Fibroblast of lung (primary cell): ENCODE results near the gene ULBP2. TPM values are rescaled to one million over a fixed set of nuclear protein-coding genes. Genes with fewer than 3 reads are reported as not detected.

Experiments
- DNase-seq, 2 donors: peaks; one replicate each; pipeline versions ENCODE4 v3.0.0 to v3.0.0-alpha.2; 2010; ENCODE audit warnings: low read depth in 2 of 2
- H2AFZ ChIP-seq: 2 replicates; pipeline ENCODE4 v1.5.1; 2012; ENCODE audit warnings: low read length, control low read depth, inconsistent platforms
- H3K27ac ChIP-seq: 2 replicates; pipeline ENCODE4 v1.5.1; 2011; ENCODE audit warnings: low read length, control low read depth; ENCODE audit not compliant: insufficient read depth
- H3K27me3 ChIP-seq: 2 replicates; pipeline ENCODE4 v1.5.1; 2011; ENCODE audit warnings: mild to moderate bottlenecking, low read length; ENCODE audit not compliant: control insufficient read depth, insufficient read depth
- H3K36me3 ChIP-seq: 2 replicates; pipeline ENCODE4 v1.5.1; 2011; ENCODE audit warnings: low read length; ENCODE audit not compliant: control insufficient read depth, insufficient read depth
- H3K4me1 ChIP-seq: 2 replicates; pipeline ENCODE4 v1.5.1; 2011; ENCODE audit warnings: low read length; ENCODE audit not compliant: control insufficient read depth, insufficient read depth; ENCODE audit errors: extremely low read depth
- H3K4me2 ChIP-seq: 2 replicates; pipeline ENCODE4 v1.5.1; 2011; ENCODE audit warnings: low read length, control low read depth; ENCODE audit not compliant: insufficient read depth; ENCODE audit errors: extremely low read depth
- H3K4me3 ChIP-seq, 4 experiments: fragments of 200-600 bp in 1 of 4; sonication (generic) in 1 of 4; replicated peaks in 1 of 4; 2 replicates each; pipeline ENCODE4 v1.5.1; 2011 to 2016; ENCODE audit warnings: low read length in 4 of 4, low read depth in 3 of 4, mild to moderate bottlenecking in 3 of 4, control low read depth in 2 of 4, inconsistent platforms in 1 of 4, mixed read lengths in 1 of 4; ENCODE audit not compliant: insufficient read depth in 1 of 4; ENCODE audit errors: control extremely low read depth in 1 of 4
- H3K79me2 ChIP-seq: 2 replicates; pipeline ENCODE4 v1.5.1; 2012; ENCODE audit warnings: mild to moderate bottlenecking, low read length, inconsistent platforms; ENCODE audit not compliant: control insufficient read depth, insufficient read depth
- H3K9ac ChIP-seq: 2 replicates; pipeline ENCODE4 v1.5.1; 2011; ENCODE audit warnings: mild to moderate bottlenecking, low read length, control low read depth; ENCODE audit not compliant: insufficient read depth
- H3K9me3 ChIP-seq: 2 replicates; pipeline ENCODE4 v1.5.1; 2012; ENCODE audit warnings: low read depth, low read length; ENCODE audit not compliant: control insufficient read depth, insufficient read depth
- H4K20me1 ChIP-seq: 2 replicates; pipeline ENCODE4 v1.5.1; 2011; ENCODE audit warnings: low read length; ENCODE audit not compliant: control insufficient read depth, insufficient read depth; ENCODE audit errors: extremely low read depth
- CTCF ChIP-seq, 2 donors: IDR thresholded peaks in 1 of 2; conservative IDR thresholded peaks in 1 of 2; 1 replicate in 1 of 2; 2 replicates in 1 of 2; pipeline ENCODE4 v1.5.1; 2011 to 2012; ENCODE audit warnings: low read length in 2 of 2, control low read depth in 1 of 2, inconsistent platforms in 1 of 2, low read depth in 1 of 2, mild to moderate bottlenecking in 1 of 2
- EZH2 ChIP-seq: IDR thresholded peaks from 2 replicates; pipeline ENCODE4 v1.5.1; 2012; ENCODE audit warnings: low read length, control low read depth, mild to moderate bottlenecking; ENCODE audit errors: missing control alignments
- polyA plus RNA-seq, 2 donors: library from polyadenylated mRNA; depleted of rRNA in 1 of 2; stranded (reverse) in 1 of 2; unstranded in 1 of 2; fragments of >200 nt; gene quantifications; 2 replicates each; pipeline ENCODE4 v1.2.1, GENCODE V29; 2011 to 2012; ENCODE audit warnings: missing spikeins in 1 of 2
- total RNA-seq: library from RNA; depleted of rRNA; stranded (reverse); fragments of >200 nt; gene quantifications from 2 replicates; pipeline ENCODE4 v1.2.1, GENCODE V29; 2014

ULBP2 gene
- total and polyA plus RNA-seq, 2 donors (not counting 1 experiment from before 2014, with no cell fraction given) = 1.8 to 6.9 TPM

GRCh38 chr6:149896491-149896890, 45.3 kb upstream of the ULBP2 start:
- H3K4me1 ChIP-seq = peaks cover 29% of the 10 kb centered on the region
- no peaks in the 10 kb centered on the region for H3K79me2 ChIP-seq
- H4K20me1 ChIP-seq = no peaks in the 10 kb centered on the region
- peak overlapping the region; percentile 62 for H3K27ac ChIP-seq
- H2AFZ ChIP-seq = no peak overlapping the region
- H3K36me3 ChIP-seq = no peaks in the 10 kb centered on the region
- H3K9ac ChIP-seq = no peak overlapping the region
- peak overlapping the region; percentile 84 for H3K4me2 ChIP-seq
- peak in 1 of 2 donors; percentile 44 for DNase-seq
- no peaks in the 10 kb centered on the region for H3K27me3 ChIP-seq
- TF ChIP-seq CTCF (conservative IDR thresholded peaks at IDR 0.05 in 1 of 2, IDR thresholded peaks at IDR 0.05 in 1 of 2; ENCODE audit: low read depth in 1 of 2, low read length in 2 of 2) (no peak), EZH2 (no peak)
- no peaks in the 10 kb centered on the region for H3K9me3 ChIP-seq
- H3K4me3 ChIP-seq = peak overlapping the region in 2 of 4 experiments; percentile 48 to 50

- Histone ChIP-seq H3K4me1 (peaks cover 29% of the 10 kb centered on the region), H3K36me3 (no peaks in the 10 kb centered on the region), H3K4me3 (peak overlapping the region; percentile 36 to 50 (median 44)), H3K79me2 (no peaks in the 10 kb centered on the region), H4K20me1 (no peaks in the 10 kb centered on the region), H3K27ac (peak overlapping the region; percentile 62), H3K9me3 (no peaks in the 10 kb centered on the region), H3K9ac (no peak overlapping the region), H2AFZ (peak overlapping the region; percentile 65), H3K4me2 (peak overlapping the region; percentile 84), H3K27me3 (no peaks in the 10 kb centered on the region)
- TF ChIP-seq EZH2 (no peak), CTCF (conservative IDR thresholded peaks at IDR 0.05 in 1 of 2, IDR thresholded peaks at IDR 0.05 in 1 of 2; ENCODE audit: low read depth in 1 of 2, low read length in 2 of 2) (no peak)
- DNase-seq = peak; percentile 89 to 97
Measured at GRCh38 chr6:149897015-149897697, 44.7 kb upstream of the ULBP2 start.

DNA sequence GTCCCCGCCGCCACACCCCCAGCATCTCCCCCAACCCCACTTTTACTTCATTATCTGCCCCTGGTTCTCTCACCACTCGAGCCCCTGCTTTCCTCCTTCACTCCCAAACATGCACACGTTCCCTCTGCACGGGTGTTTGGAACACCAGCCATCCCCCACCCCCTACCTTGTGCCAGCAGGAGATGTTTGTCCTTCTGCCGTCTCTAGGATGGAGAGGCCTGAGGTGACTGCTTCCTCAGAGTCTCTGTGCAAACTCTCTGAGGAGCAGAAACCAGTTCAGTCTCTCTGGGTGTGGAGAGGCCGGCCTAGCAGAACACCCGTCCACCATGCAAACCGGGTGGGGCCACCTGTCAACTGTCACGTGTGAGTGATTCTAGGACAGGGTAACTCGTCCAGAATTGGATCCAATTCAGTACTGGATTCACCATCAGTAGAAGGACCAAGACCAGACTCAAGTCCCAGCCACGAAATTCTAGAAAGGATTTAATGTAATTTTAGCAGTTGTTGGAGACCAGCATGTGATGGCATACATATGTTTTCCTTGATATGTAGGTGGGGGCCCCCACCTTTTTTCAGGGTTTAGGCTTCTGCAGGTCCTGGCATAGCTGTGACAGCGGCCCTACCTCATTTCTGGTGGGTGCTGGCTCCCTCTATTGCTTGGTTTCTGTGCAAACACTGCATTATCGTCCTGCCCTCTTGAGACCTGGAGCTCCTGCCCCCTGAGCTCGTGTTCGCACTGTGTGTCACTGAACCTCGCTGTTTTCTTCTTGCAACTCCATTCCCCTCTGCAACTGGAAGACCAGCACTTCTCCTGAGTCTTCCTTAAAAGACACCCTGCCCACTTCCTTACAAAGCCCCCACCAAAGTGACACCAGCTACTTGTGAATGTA, 43.7 kb upstream of the ULBP2 start, which contains the start of gene RAET1E:
Gene RAET1E, minus strand, starts transcription at position 259 of the 890 bp plus-strand sequence. CDS start 7,212 bp downstream, outside the sequence.
- no peak for TF ChIP-seq CTCF (conservative IDR thresholded peaks at IDR 0.05 in 1 of 2, IDR thresholded peaks at IDR 0.05 in 1 of 2; ENCODE audit: low read depth in 1 of 2, low read length in 2 of 2)
- TF ChIP-seq EZH2 = no peak
- Histone ChIP-seq H3K9ac (no peak within 1 kb of the TSS), H3K36me3 (no peaks in the 10 kb centered on the region), H3K79me2 (no peaks in the 10 kb centered on the region), H3K4me2 (peak within 1 kb of the TSS; percentile 84), H3K4me3 (peak within 1 kb of the TSS; percentile 36 to 50 (median 44)), H3K4me1 (peaks cover 29% of the 10 kb centered on the region), H3K9me3 (no peaks in the 10 kb centered on the region), H2AFZ (peak within 1 kb of the TSS; percentile 65), H3K27ac (peak within 1 kb of the TSS; percentile 62), H4K20me1 (no peaks in the 10 kb centered on the region), H3K27me3 (no peaks in the 10 kb centered on the region)
- no peak for DNase-seq
